ENCODE data around the gene ST7. TPM values are rescaled to one million over a fixed set of nuclear protein-coding genes. Genes with fewer than 3 reads are reported as not detected.

The ST7 gene
- total and polyA plus RNA-seq, 2 of the 8 experiments (the other 6 are each of a cell fraction or from before 2014, with no cell fraction given): 16.3 to 18.0 TPM

DNA sequence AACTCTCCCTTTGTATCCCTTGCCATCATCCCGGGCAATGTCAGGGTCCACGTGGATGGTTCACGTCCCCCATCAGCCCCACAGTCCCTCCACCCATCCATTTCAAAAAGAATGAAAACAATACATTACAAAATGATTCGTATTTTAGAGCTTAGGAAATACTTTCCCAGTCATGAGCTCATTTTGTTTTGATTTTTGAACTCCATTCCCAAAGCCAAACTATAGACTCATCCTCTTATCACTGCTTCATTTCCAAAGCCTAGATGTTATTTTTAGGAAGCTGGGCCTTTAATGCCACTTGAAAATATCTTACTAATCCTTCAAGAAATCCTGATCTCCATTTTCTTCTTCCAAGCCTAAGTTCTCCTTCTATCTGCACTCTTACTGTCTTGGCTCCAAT is 297.5 kb downstream of the ST7 start:
- H3K79me2 ChIP-seq (ENCODE audit: control insufficient read depth in 1 of 2, insufficient read depth in 2 of 2, low read length in 2 of 2): no peaks in the 10 kb centered on the region
- no peak for TF ChIP-seq NRF1 (IDR thresholded peaks at IDR 0.05; ENCODE audit: low read depth, low read length)
- no peak for TF ChIP-seq SAP30 (IDR thresholded peaks at IDR 0.05; ENCODE audit: insufficient read depth, insufficient replicate concordance, low read length)
- TF ChIP-seq, protein P1, sequence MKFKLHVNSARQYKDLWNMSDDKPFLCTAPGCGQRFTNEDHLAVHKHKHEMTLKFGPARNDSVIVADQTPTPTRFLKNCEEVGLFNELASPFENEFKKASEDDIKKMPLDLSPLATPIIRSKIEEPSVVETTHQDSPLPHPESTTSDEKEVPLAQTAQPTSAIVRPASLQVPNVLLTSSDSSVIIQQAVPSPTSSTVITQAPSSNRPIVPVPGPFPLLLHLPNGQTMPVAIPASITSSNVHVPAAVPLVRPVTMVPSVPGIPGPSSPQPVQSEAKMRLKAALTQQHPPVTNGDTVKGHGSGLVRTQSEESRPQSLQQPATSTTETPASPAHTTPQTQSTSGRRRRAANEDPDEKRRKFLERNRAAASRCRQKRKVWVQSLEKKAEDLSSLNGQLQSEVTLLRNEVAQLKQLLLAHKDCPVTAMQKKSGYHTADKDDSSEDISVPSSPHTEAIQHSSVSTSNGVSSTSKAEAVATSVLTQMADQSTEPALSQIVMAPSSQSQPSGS (IDR thresholded peaks at IDR 0.05; ENCODE audit: low read length): no peak
- no peak for TF ChIP-seq EP300 (IDR thresholded peaks at IDR 0.05; ENCODE audit: borderline replicate concordance in 1 of 2, low read depth in 2 of 2, low read length in 2 of 2)
- H4K5ac ChIP-seq (ENCODE audit: insufficient read length, low read depth, low read length): no peak overlapping the region
- H3K4ac ChIP-seq (replicated peaks; ENCODE audit: insufficient read length, low read depth, low read length): no peak overlapping the region
- H3K79me1 ChIP-seq (ENCODE audit: low read depth, low read length): no peaks in the 10 kb centered on the region
- H2AK5ac ChIP-seq (ENCODE audit: low read depth, low read length): no peak overlapping the region
- H3K56ac ChIP-seq (replicated peaks; ENCODE audit: insufficient read length, low read depth, low read length): no peak overlapping the region
- H2BK15ac ChIP-seq (ENCODE audit: low read length): no peak overlapping the region
- H3K27me3 ChIP-seq (replicated peaks in 1 of 4; ENCODE audit: control insufficient read depth in 3 of 4, extremely low read depth in 1 of 4, insufficient read depth in 3 of 4, low read length in 3 of 4): no peaks in the 10 kb centered on the region; a peak in 1 of 7 replicates
- H3K4me2 ChIP-seq (ENCODE audit: insufficient read depth in 1 of 2, low read depth in 2 of 2, low read length in 2 of 2): no peak overlapping the region
- no peak overlapping the region for H4K91ac ChIP-seq (replicated peaks; ENCODE audit: insufficient read length, low read length)
- no peak overlapping the region for H3K9ac ChIP-seq (replicated peaks in 1 of 4; ENCODE audit: extremely low read depth in 1 of 4, low read depth in 3 of 4, low read length in 3 of 4)
- CTCF ChIA-PET (ENCODE audit: partially characterized antibody): interaction anchor here (0.8 to 2.1 kb wide), 3 partner anchors 9 to 38 kb away, joined by 3 to 8 read pairs (median 4); no protein-coding TSS in a partner anchor
- POLR2A ChIA-PET (ENCODE audit: partially characterized antibody): no interaction called here
- no peak overlapping the region for H4K8ac ChIP-seq (ENCODE audit: extremely low read depth, insufficient read depth, low read length)
- H3K9me3 ChIP-seq (ENCODE audit: insufficient read depth in 2 of 2, low read depth in 1 of 2, low read length in 1 of 2): peaks cover 2 to 6% of the 10 kb centered on the region in 2 experiments; a peak in 1 of 4 replicates
- H2BK12ac ChIP-seq (ENCODE audit: low read depth, low read length): no peak overlapping the region
- FAIRE-seq (no peak), DNase-seq (ENCODE audit: low read depth in 1 of 2, low spot score in 2 of 2) (no peak)
- no peaks in the 10 kb centered on the region for H3K23me2 ChIP-seq (ENCODE audit: low read depth, low read length)
- no peak overlapping the region for H3K14ac ChIP-seq (ENCODE audit: insufficient read length)
- H3K36me3 ChIP-seq (ENCODE audit: control insufficient read depth in 2 of 4, insufficient read depth in 4 of 4, low read length in 3 of 4): no peaks in the 10 kb centered on the region
- no peak overlapping the region for H3K27ac ChIP-seq (ENCODE audit: low read depth, low read length)
- H2BK5ac ChIP-seq (ENCODE audit: low read depth, low read length): no peak overlapping the region
- no peaks in the 10 kb centered on the region for H3K4me1 ChIP-seq (replicated peaks in 1 of 4; ENCODE audit: control insufficient read depth in 3 of 4, insufficient read depth in 4 of 4, low read length in 3 of 4)
- H3K4me3 ChIP-seq (ENCODE audit: extremely low read depth in 1 of 4, insufficient read depth in 2 of 4, low read depth in 3 of 4, low read length in 4 of 4): no peak overlapping the region
- no peak overlapping the region for H2AFZ ChIP-seq (ENCODE audit: low read length)
- H2BK20ac ChIP-seq (ENCODE audit: low read length): no peak overlapping the region
- no peaks in the 10 kb centered on the region for H4K20me1 ChIP-seq (replicated peaks in 1 of 2; ENCODE audit: control insufficient read depth in 1 of 2, insufficient read depth in 2 of 2, low read length in 2 of 2)
- H3K23ac ChIP-seq (ENCODE audit: insufficient read length): no peak overlapping the region
- no peak overlapping the region for H2BK120ac ChIP-seq (replicated peaks; ENCODE audit: low read depth, low read length)
- H3K18ac ChIP-seq (ENCODE audit: extremely low read depth, low read length): no peak overlapping the region
- WGBS, 2 experiments (ENCODE audit: extremely low coverage in 1 of 2, insufficient coverage in 1 of 2, insufficient read length in 1 of 2, insufficient replicate concordance in 2 of 2, low coverage in 1 of 2, low lambda C conversion rate in 2 of 2, missing lambda C conversion rate in 1 of 2): 66% methylated on average over 4 of the region's 4 CpGs; no CpG with 5 or more reads in 1 of the 2 experiments

All from H1 (cell line).